ENCODE results near the gene ADSL. TPM values are rescaled to one million over a fixed set of nuclear protein-coding genes. Genes with fewer than 3 reads are reported as not detected.

The ADSL gene
- polyA plus RNA-seq, 1 of the 3 experiments (the other 2 are of a cell fraction), result 79.7 TPM

DNA sequence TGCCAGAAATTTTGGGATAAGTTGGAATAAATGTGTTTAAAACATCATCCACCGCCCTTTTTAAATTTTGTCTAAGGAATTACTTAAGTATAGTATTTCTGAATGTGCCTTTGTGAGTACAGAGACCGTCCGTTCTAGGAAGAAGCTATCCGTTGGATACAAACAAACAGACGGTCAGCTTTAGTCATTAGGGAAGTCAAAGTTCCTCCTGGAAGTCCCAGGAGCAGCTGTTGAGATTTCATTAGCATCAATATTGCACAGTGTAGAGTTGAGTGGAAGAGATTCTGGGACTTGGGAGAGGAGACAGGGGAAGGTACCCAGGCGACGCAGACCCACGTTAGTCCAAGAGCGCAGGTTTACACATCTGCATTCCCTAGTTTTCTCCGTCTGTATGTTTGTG is 15.7 kb upstream of the ADSL start:
- Histone ChIP-seq H3K9me2 (no peaks in the 10 kb centered on the region), H3K27me3 (ENCODE audit: insufficient read depth) (no peaks in the 10 kb centered on the region), H3K9ac (no peak overlapping the region), H3K36me3 (replicated peaks in 1 of 2; ENCODE audit: control insufficient read depth in 1 of 2, insufficient read depth in 2 of 2, low read length in 1 of 2) (no peaks in the 10 kb centered on the region), H3K4me1 (ENCODE audit: control insufficient read depth in 1 of 2, insufficient read depth in 2 of 2, low read depth in 1 of 2, low read length in 1 of 2) (peaks cover 0 to 13% of the 10 kb centered on the region in 2 experiments; a peak in 3 of 4 replicates), H4K20me1 (ENCODE audit: insufficient read depth) (no peaks in the 10 kb centered on the region), H3K4me2 (no peak overlapping the region), H3K4me3 (ENCODE audit: low read depth in 2 of 2, low read length in 1 of 2) (no peak overlapping the region), H2AFZ (ENCODE audit: low read depth) (no peak overlapping the region), H3K9me3 (no peaks in the 10 kb centered on the region), H3K27ac (ENCODE audit: low read depth in 2 of 2, low read length in 1 of 2) (no peak overlapping the region), H3K79me2 (ENCODE audit: insufficient read depth) (no peaks in the 10 kb centered on the region), H3F3A (replicated peaks; ENCODE audit: insufficient read depth) (no peaks in the 10 kb centered on the region)
- ChIA-PET POLR2A (no interaction called here), CTCF (interaction anchor here (1.2 kb wide), 1 partner anchor 17 kb away, joined by 3 read pairs; no protein-coding TSS in a partner anchor)
- no peak for DNase-seq
- TF ChIP-seq TCF12 (IDR thresholded peaks at IDR 0.05) (no peak), RAD21 (IDR thresholded peaks at IDR 0.05; ENCODE audit: low read length) (no peak), MEF2A (IDR thresholded peaks at IDR 0.05; ENCODE audit: borderline replicate concordance, low read depth) (no peak), FOXJ3 (CRISPR knock-in tag; IDR thresholded peaks at IDR 0.05) (no peak), POLR2AphosphoS5 (IDR thresholded peaks at IDR 0.05; ENCODE audit: low read depth, low read length) (no peak), EP300 (IDR thresholded peaks at IDR 0.05; ENCODE audit: borderline replicate concordance in 1 of 2, low read depth in 1 of 2, low read length in 1 of 2) (no peak), TAF1 (IDR thresholded peaks at IDR 0.05; ENCODE audit: borderline replicate concordance, low read depth, low read length) (no peak), ELF1 (IDR thresholded peaks at IDR 0.05) (no peak), JUND (IDR thresholded peaks at IDR 0.05) (no peak), SIN3A (IDR thresholded peaks at IDR 0.05; ENCODE audit: borderline replicate concordance, low read depth, low read length) (no peak), RCOR1 (IDR thresholded peaks at IDR 0.05; ENCODE audit: low read length) (no peak), YY1 (IDR thresholded peaks at IDR 0.05; ENCODE audit: low read depth) (no peak), GATA2 (CRISPR knock-in tag; IDR thresholded peaks at IDR 0.05) (no peak), CHD2 (IDR thresholded peaks at IDR 0.05; ENCODE audit: low read length, partially characterized antibody) (no peak), FOSL2 (IDR thresholded peaks at IDR 0.05; ENCODE audit: borderline replicate concordance, low read depth) (no peak)
- TF ChIP-seq, protein P1, sequence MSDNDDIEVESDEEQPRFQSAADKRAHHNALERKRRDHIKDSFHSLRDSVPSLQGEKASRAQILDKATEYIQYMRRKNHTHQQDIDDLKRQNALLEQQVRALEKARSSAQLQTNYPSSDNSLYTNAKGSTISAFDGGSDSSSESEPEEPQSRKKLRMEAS (IDR thresholded peaks at IDR 0.05; ENCODE audit: low read depth), result no peak
- TF ChIP-seq, protein P2, sequence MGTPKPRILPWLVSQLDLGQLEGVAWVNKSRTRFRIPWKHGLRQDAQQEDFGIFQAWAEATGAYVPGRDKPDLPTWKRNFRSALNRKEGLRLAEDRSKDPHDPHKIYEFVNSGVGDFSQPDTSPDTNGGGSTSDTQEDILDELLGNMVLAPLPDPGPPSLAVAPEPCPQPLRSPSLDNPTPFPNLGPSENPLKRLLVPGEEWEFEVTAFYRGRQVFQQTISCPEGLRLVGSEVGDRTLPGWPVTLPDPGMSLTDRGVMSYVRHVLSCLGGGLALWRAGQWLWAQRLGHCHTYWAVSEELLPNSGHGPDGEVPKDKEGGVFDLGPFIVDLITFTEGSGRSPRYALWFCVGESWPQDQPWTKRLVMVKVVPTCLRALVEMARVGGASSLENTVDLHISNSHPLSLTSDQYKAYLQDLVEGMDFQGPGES (IDR thresholded peaks at IDR 0.05; ENCODE audit: low read depth, low read length), result no peak
- TF ChIP-seq, protein P3, sequence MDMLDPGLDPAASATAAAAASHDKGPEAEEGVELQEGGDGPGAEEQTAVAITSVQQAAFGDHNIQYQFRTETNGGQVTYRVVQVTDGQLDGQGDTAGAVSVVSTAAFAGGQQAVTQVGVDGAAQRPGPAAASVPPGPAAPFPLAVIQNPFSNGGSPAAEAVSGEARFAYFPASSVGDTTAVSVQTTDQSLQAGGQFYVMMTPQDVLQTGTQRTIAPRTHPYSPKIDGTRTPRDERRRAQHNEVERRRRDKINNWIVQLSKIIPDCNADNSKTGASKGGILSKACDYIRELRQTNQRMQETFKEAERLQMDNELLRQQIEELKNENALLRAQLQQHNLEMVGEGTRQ (IDR thresholded peaks at IDR 0.05; ENCODE audit: borderline replicate concordance, low read depth, low read length), result no peak
- TF ChIP-seq, protein P4, sequence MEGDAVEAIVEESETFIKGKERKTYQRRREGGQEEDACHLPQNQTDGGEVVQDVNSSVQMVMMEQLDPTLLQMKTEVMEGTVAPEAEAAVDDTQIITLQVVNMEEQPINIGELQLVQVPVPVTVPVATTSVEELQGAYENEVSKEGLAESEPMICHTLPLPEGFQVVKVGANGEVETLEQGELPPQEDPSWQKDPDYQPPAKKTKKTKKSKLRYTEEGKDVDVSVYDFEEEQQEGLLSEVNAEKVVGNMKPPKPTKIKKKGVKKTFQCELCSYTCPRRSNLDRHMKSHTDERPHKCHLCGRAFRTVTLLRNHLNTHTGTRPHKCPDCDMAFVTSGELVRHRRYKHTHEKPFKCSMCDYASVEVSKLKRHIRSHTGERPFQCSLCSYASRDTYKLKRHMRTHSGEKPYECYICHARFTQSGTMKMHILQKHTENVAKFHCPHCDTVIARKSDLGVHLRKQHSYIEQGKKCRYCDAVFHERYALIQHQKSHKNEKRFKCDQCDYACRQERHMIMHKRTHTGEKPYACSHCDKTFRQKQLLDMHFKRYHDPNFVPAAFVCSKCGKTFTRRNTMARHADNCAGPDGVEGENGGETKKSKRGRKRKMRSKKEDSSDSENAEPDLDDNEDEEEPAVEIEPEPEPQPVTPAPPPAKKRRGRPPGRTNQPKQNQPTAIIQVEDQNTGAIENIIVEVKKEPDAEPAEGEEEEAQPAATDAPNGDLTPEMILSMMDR (IDR thresholded peaks at IDR 0.05), result no peak
- TF ChIP-seq, protein P5, sequence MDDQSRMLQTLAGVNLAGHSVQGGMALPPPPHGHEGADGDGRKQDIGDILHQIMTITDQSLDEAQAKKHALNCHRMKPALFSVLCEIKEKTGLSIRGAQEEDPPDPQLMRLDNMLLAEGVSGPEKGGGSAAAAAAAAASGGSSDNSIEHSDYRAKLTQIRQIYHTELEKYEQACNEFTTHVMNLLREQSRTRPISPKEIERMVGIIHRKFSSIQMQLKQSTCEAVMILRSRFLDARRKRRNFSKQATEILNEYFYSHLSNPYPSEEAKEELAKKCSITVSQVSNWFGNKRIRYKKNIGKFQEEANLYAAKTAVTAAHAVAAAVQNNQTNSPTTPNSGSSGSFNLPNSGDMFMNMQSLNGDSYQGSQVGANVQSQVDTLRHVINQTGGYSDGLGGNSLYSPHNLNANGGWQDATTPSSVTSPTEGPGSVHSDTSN (IDR thresholded peaks at IDR 0.05), result no peak
- WGBS (ENCODE audit: low lambda C conversion rate), result 95% methylated on average over 10 of the region's 10 CpGs

Measured in SK-N-SH (cell line).